Measurements from ENCODE around the gene TAT.
A peak's percentile ranks its signal among the peaks of the same experiment; 100 is the strongest.

Gene TAT

GRCh38 chr16:71569621-71570020, 7.3 kb downstream of the TAT start:
- TF ChIP-seq, protein P1, sequence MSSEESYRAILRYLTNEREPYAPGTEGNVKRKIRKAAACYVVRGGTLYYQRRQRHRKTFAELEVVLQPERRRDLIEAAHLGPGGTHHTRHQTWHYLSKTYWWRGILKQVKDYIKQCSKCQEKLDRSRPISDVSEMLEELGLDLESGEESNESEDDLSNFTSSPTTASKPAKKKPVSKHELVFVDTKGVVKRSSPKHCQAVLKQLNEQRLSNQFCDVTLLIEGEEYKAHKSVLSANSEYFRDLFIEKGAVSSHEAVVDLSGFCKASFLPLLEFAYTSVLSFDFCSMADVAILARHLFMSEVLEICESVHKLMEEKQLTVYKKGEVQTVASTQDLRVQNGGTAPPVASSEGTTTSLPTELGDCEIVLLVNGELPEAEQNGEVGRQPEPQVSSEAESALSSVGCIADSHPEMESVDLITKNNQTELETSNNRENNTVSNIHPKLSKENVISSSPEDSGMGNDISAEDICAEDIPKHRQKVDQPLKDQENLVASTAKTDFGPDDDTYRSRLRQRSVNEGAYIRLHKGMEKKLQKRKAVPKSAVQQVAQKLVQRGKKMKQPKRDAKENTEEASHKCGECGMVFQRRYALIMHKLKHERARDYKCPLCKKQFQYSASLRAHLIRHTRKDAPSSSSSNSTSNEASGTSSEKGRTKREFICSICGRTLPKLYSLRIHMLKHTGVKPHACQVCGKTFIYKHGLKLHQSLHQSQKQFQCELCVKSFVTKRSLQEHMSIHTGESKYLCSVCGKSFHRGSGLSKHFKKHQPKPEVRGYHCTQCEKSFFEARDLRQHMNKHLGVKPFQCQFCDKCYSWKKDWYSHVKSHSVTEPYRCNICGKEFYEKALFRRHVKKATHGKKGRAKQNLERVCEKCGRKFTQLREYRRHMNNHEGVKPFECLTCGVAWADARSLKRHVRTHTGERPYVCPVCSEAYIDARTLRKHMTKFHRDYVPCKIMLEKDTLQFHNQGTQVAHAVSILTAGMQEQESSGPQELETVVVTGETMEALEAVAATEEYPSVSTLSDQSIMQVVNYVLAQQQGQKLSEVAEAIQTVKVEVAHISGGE (tag by site-specific recombination; conservative IDR thresholded peaks at IDR 0.05; ENCODE audit: low read depth) = no peak
- TF ChIP-seq IKZF3 (tag by site-specific recombination; IDR thresholded peaks at IDR 0.05) (no peak), HOXC10 (CRISPR knock-in tag; IDR thresholded peaks at IDR 0.05) (no peak), ZNF473 (tag by site-specific recombination; IDR thresholded peaks at IDR 0.05) (no peak), ZNF548 (tag by site-specific recombination; IDR thresholded peaks at IDR 0.05) (no peak), ZNF514 (tag by site-specific recombination; IDR thresholded peaks at IDR 0.05) (no peak), ZIC2 (tag by site-specific recombination; IDR thresholded peaks at IDR 0.05) (no peak), YY2 (tag by site-specific recombination; IDR thresholded peaks at IDR 0.05) (no peak), ZNF302 (tag by site-specific recombination; IDR thresholded peaks at IDR 0.05; ENCODE audit: low read depth) (no peak), ZNF530 (tag by site-specific recombination; IDR thresholded peaks at IDR 0.05; ENCODE audit: low read depth) (no peak), GLI2 (tag by site-specific recombination; IDR thresholded peaks at IDR 0.05; ENCODE audit: borderline replicate concordance, low read depth) (no peak), KLF9 (tag by site-specific recombination; IDR thresholded peaks at IDR 0.05; ENCODE audit: low read depth) (no peak)
- Histone ChIP-seq H3K36me3 (ENCODE audit: control insufficient read depth in 2 of 2, insufficient read depth in 1 of 2, low read length in 2 of 2) (no peaks in the 10 kb centered on the region), H3K9me3 (ENCODE audit: control insufficient read depth, insufficient read depth, low read depth, low read length) (no peaks in the 10 kb centered on the region), H3K4me3 (ENCODE audit: low read depth, low read length) (no peak overlapping the region), H3K4me1 (ENCODE audit: control insufficient read depth, insufficient read depth, low read length) (no peaks in the 10 kb centered on the region), H3K27ac (ENCODE audit: extremely low read depth, low read depth, low read length) (no peak overlapping the region)
- ChIA-PET POLR2A (interaction anchor here (0.5 kb wide), 1 partner anchor 322 kb away, joined by 3 read pairs; no protein-coding TSS in a partner anchor), CTCF (interaction anchor here (2.2 kb wide), 1 partner anchor 41 kb away, joined by 6 read pairs; no protein-coding TSS in a partner anchor)

- Histone ChIP-seq H3K27ac (ENCODE audit: extremely low read depth, low read depth, low read length) (no peak overlapping the region), H3K4me1 (ENCODE audit: control insufficient read depth, insufficient read depth, low read length) (0 out of 2 replicates have a peak, but pooled peaks cover 4% of the 10 kb centered on the region), H3K4me3 (ENCODE audit: low read depth, low read length) (no peak overlapping the region), H3K9me3 (ENCODE audit: control insufficient read depth, insufficient read depth, low read depth, low read length) (no peaks in the 10 kb centered on the region), H3K36me3 (ENCODE audit: control insufficient read depth in 2 of 2, insufficient read depth in 1 of 2, low read length in 2 of 2) (no peaks in the 10 kb centered on the region)
- ChIA-PET CTCF (interaction anchor here (3.0 kb wide), 1 partner anchor 43 kb away, joined by 10 read pairs; no protein-coding TSS in a partner anchor), POLR2A (no interaction called here)
- no peak for TF ChIP-seq ELK4 (IDR thresholded peaks at IDR 0.05; ENCODE audit: borderline replicate concordance, low read depth, low read length)
- no peak for TF ChIP-seq ZNF26 (tag by site-specific recombination; IDR thresholded peaks at IDR 0.05)
- no peak for TF ChIP-seq ZBTB48 (tag by site-specific recombination; IDR thresholded peaks at IDR 0.05)
- no peak for TF ChIP-seq ZNF174 (tag by site-specific recombination; IDR thresholded peaks at IDR 0.05)
- TF ChIP-seq ZNF585B (tag by site-specific recombination; IDR thresholded peaks at IDR 0.05) = no peak
- TF ChIP-seq PRDM4 (tag by site-specific recombination; IDR thresholded peaks at IDR 0.05) = peak; percentile 42; the same call in 1 of the 2 replicates
Observed at GRCh38 chr16:71568551-71568950, 8.3 kb downstream of the TAT start.
